Measurements from ENCODE around the gene IZUMO4.

DNA sequence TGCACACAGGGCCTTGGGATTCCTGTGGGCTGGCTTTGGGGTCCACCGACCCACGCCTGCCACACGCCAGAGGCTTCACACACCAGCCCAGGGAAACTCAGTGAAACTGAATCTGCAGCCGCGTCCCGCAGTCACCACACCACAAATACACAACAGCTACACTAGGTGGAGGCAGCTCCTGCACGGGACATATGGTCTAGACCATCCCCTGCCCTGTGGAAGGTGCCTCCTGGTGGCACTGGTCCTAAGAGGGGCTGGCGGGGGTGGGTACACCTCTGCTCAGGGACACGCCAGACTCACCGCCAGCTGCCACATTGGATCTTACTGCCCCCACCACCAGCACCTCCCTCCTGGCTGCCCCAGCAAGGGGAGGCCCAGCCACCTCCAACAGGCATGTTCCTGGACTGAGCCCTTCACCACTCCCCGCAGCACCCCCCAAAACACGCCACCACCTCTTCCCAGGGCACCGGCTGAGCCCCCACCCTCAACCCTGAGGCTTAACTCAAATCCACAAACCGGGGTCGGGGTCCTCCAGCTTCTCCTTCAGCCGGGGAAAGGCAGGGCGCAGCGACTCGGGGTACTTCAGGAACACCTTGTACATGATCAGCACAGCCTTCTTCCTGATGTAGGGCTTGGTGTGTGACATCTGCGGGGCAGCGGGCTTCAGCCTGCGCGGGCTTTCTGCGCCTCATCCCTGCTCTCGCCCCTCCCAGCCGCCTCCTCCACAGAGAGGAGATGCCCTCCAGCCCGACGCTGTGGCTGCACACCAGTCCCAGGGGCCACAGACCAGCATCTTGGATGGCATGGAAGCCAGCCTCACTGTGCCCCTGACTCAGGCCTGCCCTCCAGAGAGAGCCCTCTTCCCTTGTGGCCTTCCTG is 33.4 kb downstream of the IZUMO4 start:
- TF ChIP-seq EP300 (IDR thresholded peaks at IDR 0.05; ENCODE audit: borderline replicate concordance in 1 of 2, control insufficient read depth in 1 of 2, low read depth in 2 of 2, low read length in 2 of 2) (no peak), BRCA1 (IDR thresholded peaks at IDR 0.05; ENCODE audit: low read depth, low read length) (no peak), POLR2A (IDR thresholded peaks at IDR 0.05; ENCODE audit: low read depth, low read length) (peak; percentile 41), POLR2AphosphoS2 (IDR thresholded peaks at IDR 0.05; ENCODE audit: low read depth, low read length) (no peak), JUND (IDR thresholded peaks at IDR 0.05; ENCODE audit: low read depth, low read length) (no peak), MAX (IDR thresholded peaks at IDR 0.05; ENCODE audit: low read depth, low read length) (no peak), NFIC (IDR thresholded peaks at IDR 0.05; ENCODE audit: low read depth, low read length) (no peak), DPF2 (IDR thresholded peaks at IDR 0.05) (no peak), TCF7 (IDR thresholded peaks at IDR 0.05; ENCODE audit: borderline replicate concordance) (no peak)
- TF ChIP-seq, protein P1, sequence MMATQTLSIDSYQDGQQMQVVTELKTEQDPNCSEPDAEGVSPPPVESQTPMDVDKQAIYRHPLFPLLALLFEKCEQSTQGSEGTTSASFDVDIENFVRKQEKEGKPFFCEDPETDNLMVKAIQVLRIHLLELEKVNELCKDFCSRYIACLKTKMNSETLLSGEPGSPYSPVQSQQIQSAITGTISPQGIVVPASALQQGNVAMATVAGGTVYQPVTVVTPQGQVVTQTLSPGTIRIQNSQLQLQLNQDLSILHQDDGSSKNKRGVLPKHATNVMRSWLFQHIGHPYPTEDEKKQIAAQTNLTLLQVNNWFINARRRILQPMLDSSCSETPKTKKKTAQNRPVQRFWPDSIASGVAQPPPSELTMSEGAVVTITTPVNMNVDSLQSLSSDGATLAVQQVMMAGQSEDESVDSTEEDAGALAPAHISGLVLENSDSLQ (IDR thresholded peaks at IDR 0.05): no peak

All from GM12878 (cell line).